Activated CD4-positive, alpha-beta T cell treated with anti-CD3 and anti-CD28 coated beads, Interleukin-10, Interleukin-2, amounts not matched to agents 100 ng/mL and 50 ng/mL, durations not matched to agents 16 hours and 8 hours (primary cell): ENCODE measurements around the gene WDR88.
"Not testable (repeated sequence)": the region's sequence is repeated elsewhere in the genome, so short reads cannot be mapped to it uniquely, and the experiment has no call there.

Experiments
- DNase-seq: peaks from one replicate; pipeline ENCODE4 v3.0.0-alpha.2; 2020

WDR88 gene

GRCh38 chr19:33129901-33130300 lies 2.0 kb upstream of the WDR88 start:
- no peak for DNase-seq

DNA sequence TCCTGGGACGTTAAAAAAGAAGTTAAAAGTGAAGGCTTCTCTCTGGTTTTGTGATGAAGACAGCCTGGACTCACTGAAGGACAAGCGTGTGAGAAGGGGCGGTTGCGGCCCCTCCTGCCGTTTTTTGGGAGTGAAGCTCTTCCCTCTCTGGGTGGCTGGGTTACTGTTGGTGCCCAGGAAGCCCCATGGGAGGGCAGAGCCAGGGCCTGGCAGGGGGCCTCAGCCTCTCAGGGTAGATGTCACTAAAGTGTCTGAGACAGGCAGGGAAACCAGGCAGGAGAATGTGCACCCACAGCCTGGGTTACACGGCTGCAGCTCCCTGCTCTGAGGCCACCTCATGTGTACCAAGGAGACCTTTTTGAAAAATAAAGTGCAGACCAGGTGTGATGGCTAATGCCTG lies 1.5 kb upstream of the WDR88 start:
- no peak for DNase-seq

- no peak for DNase-seq
Measured at GRCh38 chr19:33132425-33132824, 511 bp downstream of the WDR88 start.

- no peak for DNase-seq
Measured at GRCh38 chr19:33133438-33134031, 1.6 kb downstream of the WDR88 start.

GRCh38 chr19:33134571-33135041 lies 2.7 kb downstream of the WDR88 start:
- DNase-seq = peak; percentile 61

GRCh38 chr19:33139165-33139564 lies 7.3 kb downstream of the WDR88 start:
- DNase-seq = no peak

DNA sequence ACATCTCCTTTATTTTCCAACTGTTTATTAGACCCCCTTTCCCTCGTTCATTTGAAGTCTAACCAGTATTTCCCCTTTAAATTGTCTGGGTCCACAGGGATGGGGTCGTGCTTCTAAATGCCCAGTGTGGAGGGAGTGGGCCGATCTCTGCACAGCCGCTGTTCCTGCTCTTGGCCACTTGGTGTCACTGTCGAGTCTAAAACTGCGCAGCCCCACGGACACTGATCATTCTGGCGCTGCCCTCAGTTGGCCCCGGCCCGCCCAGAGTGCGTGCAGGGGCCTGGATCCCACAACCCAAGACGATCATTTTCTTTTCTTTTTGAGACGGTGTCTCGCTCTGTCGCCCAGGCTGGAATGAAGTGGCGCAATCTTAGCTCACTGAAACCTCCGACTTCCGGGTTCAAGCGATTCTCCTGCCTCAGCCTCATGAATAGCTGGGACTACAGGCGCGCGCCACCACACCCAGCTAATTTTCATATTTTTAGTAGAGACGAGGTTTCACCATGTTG lies 12.0 kb downstream of the WDR88 start:
- DNase-seq = peak; percentile 67

- DNase-seq = no peak
Measured at GRCh38 chr19:33146209-33146608, 14.3 kb downstream of the WDR88 start.

- DNase-seq = no peak
Measured at GRCh38 chr19:33147538-33147937, 15.6 kb downstream of the WDR88 start.

- DNase-seq = no peak
Measured at GRCh38 chr19:33150852-33151518, 19.1 kb downstream of the WDR88 start.

DNA sequence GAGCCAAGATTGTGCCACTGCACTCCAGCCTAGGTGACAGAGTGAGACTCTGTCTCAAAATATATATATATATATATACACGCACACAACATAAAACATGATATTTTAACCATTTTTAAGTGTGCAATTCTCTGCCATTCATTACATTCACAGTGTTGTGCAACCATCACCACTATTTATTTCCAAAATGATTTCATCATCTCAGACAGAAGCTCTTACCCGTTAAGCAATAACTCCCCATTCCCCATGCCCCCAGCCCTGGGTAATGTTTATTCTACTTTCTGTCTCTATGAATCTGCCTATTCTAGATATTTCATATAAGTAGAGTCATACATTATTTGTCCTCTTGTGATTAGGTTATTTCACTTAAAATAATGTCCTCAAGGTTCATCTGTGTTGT lies 20.3 kb downstream of the WDR88 start:
- DNase-seq = no peak

DNA sequence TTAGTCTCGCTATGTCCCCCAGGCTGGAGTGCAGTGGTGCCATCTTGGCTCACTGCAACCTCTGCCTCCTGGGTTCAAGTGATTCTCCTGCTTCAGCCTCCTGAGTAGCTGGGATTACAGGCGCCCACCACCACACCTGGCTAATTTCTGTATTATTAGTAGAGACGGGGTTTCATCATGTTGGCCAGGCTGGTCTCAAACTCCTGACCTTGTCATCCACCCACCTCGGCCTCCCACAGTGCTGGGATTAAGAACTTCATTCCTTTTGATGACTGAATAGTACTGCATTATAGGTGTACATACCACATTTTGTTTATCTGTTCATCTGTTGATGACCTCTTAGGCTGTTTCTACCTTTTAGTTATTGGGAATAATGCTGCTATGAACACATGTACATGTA lies 20.7 kb downstream of the WDR88 start:
- DNase-seq = not testable (repeated sequence)

GRCh38 chr19:33154313-33154712 lies 22.4 kb downstream of the WDR88 start:
- not testable (repeated sequence) for DNase-seq

GRCh38 chr19:33156334-33156733 lies 24.4 kb downstream of the WDR88 start:
- DNase-seq = no peak

DNA sequence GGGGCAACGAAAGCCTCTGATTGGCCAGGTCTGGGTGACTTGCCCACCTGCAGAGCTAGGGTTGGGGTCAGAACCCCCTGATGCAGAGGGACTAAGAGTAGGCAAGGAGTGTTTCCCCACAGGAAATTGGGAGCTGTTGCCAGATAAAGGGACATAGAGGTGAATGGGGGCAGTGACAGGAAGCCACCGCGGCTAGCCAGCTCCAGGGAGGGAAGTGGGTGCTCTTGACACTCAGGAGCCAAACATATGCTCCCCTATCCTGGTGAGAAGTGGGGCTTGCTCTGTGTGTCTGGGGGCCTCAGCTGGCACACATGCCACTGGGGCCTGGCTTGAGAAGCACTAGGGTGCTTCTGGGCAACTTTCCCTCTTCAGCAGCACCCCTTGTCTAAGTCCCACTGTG lies 26.0 kb downstream of the WDR88 start:
- DNase-seq = no peak

DNA sequence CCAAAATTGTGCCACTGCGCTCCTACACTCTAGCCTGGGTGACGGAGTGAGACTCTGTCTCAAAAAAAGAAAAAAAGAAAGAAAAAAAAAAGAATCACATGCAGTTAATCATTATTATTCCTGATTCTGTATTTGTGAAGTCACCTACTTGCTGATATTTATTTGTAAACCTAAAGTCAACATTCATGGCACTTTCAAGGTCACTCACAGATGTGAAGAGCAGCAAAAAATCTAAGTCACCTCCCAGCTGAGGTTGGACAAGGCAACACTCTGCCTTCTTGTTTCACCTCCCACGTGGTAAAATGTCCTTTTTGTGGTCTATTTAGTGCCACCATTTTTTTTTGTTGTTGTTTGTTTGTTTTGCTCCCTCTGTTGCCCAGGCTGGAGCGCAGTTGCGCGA lies 26.5 kb downstream of the WDR88 start:
- no peak for DNase-seq

DNA sequence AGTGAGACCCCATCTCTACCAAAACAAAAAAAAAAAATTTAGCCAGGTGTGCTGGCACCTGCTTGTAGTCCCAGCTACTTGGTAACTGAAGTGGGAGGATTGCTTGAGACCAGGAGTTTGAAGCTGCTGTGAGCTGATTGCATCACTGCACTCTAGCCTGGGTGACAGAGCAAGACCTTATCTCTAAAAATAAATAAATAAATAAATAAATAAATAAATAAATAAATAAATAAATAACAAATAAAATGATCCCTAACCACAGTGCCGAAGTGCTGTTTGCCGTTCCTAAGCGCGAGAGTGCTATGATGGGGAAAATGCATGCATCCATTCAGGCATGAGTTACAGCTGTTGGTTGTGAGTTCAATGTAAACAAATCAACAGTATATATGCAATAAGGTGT lies 27.2 kb downstream of the WDR88 start:
- DNase-seq = no peak

DNA sequence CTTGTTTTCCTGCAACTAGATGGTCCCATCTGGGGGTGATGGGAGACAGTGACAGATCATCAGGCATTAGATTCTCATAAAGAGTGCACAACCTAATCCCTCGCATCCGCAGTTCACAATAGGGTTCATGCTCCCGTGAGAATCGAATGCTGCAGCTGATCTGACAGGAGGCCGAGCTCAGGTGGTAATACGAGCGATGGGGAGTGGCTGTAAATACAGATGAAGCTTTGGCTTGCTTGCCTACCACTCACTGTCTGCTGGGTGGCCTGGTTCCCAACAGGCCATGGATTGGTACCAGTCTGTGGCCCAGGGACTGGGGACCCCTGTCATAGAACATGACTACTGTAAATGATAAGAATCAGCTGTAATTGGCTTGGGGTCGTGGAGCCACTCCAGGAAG lies 28.0 kb downstream of the WDR88 start:
- no peak for DNase-seq

- DNase-seq = no peak
Measured at GRCh38 chr19:33161201-33161600, 29.3 kb downstream of the WDR88 start.

DNA sequence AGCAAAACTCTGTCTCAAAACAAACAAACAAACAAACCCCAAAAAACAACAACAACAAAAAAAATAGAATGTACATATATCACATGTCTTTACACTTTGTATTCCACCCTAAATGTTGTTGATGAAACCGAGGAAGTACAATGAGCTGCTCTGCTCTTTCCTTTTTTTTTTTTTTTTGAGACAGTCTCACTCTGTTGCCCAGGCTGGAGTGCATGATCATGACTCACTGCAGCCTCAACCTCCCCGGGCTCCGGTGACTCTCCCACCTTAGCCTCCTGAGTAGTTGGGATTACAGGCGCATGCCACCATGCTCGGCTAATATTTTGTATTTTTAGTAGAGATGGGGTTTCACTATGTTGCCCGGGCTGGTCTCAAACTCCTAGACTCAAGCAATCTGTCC lies 31.6 kb downstream of the WDR88 start:
- DNase-seq = no peak

- DNase-seq = not testable (repeated sequence)
Measured at GRCh38 chr19:33166037-33166436, 34.1 kb downstream of the WDR88 start.

- DNase-seq = no peak
Measured at GRCh38 chr19:33167438-33167837, 35.5 kb downstream of the WDR88 start.

GRCh38 chr19:33168528-33168927 lies 36.6 kb downstream of the WDR88 start:
- no peak for DNase-seq

DNA sequence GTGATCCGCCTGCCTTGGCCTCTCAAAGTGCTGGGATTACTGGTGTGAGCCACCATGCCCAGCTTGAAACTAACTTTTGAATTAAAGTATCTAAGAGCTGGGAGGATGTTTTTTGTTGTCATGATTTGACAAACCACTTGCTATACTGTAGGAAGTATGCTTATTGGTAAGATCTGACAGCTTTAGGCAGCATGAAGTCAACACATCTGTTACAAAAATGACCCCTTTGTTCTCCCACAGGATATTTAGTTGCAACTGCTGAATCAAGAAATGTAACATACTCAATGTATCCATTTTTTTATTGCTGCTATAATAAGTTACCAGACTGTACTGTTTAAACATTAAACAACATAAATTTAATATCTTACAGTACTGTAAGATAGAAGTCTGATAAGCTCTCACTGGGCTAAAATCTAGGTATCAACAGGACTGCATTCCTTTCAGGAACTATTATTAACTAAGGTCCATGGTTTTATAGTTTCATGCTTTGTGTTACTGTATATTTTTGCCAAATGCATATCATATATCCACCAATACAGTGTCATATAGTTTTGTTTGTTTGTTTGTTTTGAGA lies 39.4 kb downstream of the WDR88 start:
- DNase-seq = no peak
